Esophagus squamous epithelium (tissue), 5 donors: ENCODE results near the gene HBE1. TPM values are rescaled to one million over a fixed set of nuclear protein-coding genes. Genes with fewer than 3 reads are reported as not detected.

Source experiments
- DNase-seq: peaks from one replicate; lab custom pipeline; 2025; lab: John Stamatoyannopoulos, UW
- H3K27ac ChIP-seq, 4 donors: fragments of 200-600 bp; sonication (generic); one replicate each; pipeline ENCODE4 v1.5.1; 2016 to 2019; ENCODE audit warnings: mild to moderate bottlenecking in 1 of 4
- H3K27me3 ChIP-seq, 4 donors: fragments of 200-600 bp; sonication (generic); 1 replicate in 3 of 4; 2 replicates in 1 of 4; pipeline versions ENCODE4 v1.5.1 to v1.6.0; 2017 to 2021; ENCODE audit warnings: antibody characterized with exemption in 1 of 4
- H3K36me3 ChIP-seq, 3 donors: fragments of 200-600 bp; sonication (generic); one replicate each; pipeline ENCODE4 v1.5.1; 2016 to 2019
- H3K4me1 ChIP-seq, 3 donors: fragments of 200-600 bp; sonication (generic); one replicate each; pipeline ENCODE4 v1.5.1; 2017 to 2019
- H3K4me3 ChIP-seq, 4 donors: fragments of 200-600 bp; sonication (generic); 1 replicate in 3 of 4; 2 replicates in 1 of 4; pipeline ENCODE4 v1.5.1; 2016 to 2019; ENCODE audit warnings: mild to moderate bottlenecking in 2 of 4, moderate library complexity in 1 of 4
- H3K9me3 ChIP-seq, 3 donors: fragments of 200-600 bp; sonication (generic); one replicate each; pipeline ENCODE4 v1.5.1; 2016 to 2019
- POLR2A ChIP-seq, 4 donors: fragments of 450-650 bp; IDR thresholded peaks; one replicate each; pipeline ENCODE4 v1.6.1; 2017; ENCODE audit warnings: antibody characterized with exemption in 4 of 4, mild to moderate bottlenecking in 4 of 4, moderate library complexity in 3 of 4
- WGBS, 2 donors: methylation state at CpG; one replicate each; pipeline ENCODE4 v1.1.5; 2018; 5-methylcytosine and 5-hydroxymethylcytosine counted together
- intact Hi-C: fragments of 100-400 bp; cut with DNase I; formaldehyde crosslinking; loops from one replicate; pipeline ENCODE4 v1.15.0; 2022
- total RNA-seq, 4 donors: library from RNA; depleted of rRNA; stranded (reverse); fragments of >200 nt; gene quantifications; one replicate each; pipeline ENCODE4 v1.1.0, GENCODE V29; 2016
- TF ChIP-seq, protein P1 (sequence below), 6 experiments: fragments of 450-650 bp in 4 of 6; fragments of 200-600 bp in 2 of 6; sonication (generic) in 2 of 6; IDR thresholded peaks; one replicate each; pipeline ENCODE4 v1.5.1; 2016 to 2019; ENCODE audit warnings: antibody characterized with exemption in 6 of 6, mild to moderate bottlenecking in 4 of 6, moderate library complexity in 4 of 6
- donor health status: DM: yes; HTN: yes; CAD: no.

The HBE1 gene
- total RNA-seq, 4 donors from 2014 or later = not detected

DNA sequence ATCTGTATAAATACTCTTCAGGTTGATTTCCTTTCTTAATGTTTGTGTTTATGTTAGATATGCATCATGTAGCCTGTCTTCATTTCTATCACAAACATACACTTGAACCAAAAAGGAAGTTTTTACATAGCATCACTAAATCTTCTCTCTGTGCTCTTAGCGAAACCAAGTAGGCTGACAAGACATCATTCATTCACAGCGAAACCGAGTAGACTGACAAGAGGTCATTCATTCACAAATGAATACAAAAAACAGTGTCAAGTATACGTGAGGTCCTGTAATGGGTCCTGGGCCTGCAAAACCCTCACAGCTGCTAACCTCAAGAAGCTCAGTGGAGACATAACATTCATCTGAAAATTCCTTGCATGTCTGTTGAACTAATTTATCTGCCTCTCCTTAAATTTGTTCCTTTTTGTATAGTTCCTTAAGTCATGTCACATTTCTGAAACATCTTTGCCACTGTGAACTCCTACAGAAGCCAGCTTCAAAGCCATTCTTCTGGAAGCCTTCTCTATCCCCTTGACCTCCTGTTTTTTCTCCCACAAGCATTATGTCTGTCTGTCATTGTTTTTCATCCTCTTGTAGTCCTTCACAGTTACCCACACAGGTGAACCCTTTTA is 9.8 kb upstream of the HBE1 start:
- DNase-seq = no peak
- intact Hi-C loops = no loop called here
- H3K27ac ChIP-seq = no peak overlapping the region
- TF ChIP-seq, protein P1, sequence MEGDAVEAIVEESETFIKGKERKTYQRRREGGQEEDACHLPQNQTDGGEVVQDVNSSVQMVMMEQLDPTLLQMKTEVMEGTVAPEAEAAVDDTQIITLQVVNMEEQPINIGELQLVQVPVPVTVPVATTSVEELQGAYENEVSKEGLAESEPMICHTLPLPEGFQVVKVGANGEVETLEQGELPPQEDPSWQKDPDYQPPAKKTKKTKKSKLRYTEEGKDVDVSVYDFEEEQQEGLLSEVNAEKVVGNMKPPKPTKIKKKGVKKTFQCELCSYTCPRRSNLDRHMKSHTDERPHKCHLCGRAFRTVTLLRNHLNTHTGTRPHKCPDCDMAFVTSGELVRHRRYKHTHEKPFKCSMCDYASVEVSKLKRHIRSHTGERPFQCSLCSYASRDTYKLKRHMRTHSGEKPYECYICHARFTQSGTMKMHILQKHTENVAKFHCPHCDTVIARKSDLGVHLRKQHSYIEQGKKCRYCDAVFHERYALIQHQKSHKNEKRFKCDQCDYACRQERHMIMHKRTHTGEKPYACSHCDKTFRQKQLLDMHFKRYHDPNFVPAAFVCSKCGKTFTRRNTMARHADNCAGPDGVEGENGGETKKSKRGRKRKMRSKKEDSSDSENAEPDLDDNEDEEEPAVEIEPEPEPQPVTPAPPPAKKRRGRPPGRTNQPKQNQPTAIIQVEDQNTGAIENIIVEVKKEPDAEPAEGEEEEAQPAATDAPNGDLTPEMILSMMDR (IDR thresholded peaks at IDR 0.05) = no peak
- no peak for TF ChIP-seq POLR2A (IDR thresholded peaks at IDR 0.05)
- H3K27me3 ChIP-seq = no peaks in the 10 kb centered on the region
- peaks cover 0 to 6% (median 0%) of the 10 kb centered on the region in 3 donors for H3K4me1 ChIP-seq
- no peaks in the 10 kb centered on the region for H3K36me3 ChIP-seq
- H3K9me3 ChIP-seq = no peaks in the 10 kb centered on the region
- WGBS, 2 donors = 78 to 81% methylated on average over 4 of the region's 4 CpGs
- H3K4me3 ChIP-seq = no peak overlapping the region

DNA sequence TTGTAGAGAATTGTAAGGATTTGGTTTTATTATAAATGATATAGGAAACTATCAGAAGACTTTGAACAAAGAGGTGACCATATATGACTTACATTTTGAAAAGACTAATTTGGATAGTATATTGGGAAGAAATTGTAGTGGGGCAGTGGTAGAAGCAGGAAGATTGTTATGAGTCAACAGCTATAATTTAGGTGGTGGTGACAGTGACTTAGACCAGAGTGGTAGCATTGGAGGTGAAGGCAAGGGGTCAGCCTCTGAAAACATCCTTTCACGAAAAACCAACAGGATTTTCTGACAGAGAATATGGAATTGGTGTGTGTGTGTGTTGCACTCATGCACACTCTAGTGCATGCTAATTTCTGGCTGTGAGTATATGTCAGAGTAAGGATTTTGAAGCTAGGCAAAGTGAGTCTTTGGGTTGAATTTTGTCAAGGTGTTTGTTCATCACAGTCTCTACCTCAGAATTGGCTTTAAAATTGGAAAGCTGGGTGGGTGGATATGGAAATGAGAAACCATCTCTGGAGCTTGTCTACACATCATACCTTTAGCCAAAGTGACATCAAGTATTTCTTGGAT is 8.2 kb upstream of the HBE1 start:
- Histone ChIP-seq H3K27me3 (no peaks in the 10 kb centered on the region), H3K9me3 (no peaks in the 10 kb centered on the region), H3K36me3 (no peaks in the 10 kb centered on the region), H3K4me1 (peaks cover 0 to 6% (median 0%) of the 10 kb centered on the region in 3 donors), H3K27ac (no peak overlapping the region), H3K4me3 (no peak overlapping the region)
- WGBS, 2 donors = 30 to 100% methylated on average over 1 of the region's 1 CpG
- TF ChIP-seq, protein P1 (IDR thresholded peaks at IDR 0.05) = no peak
- TF ChIP-seq POLR2A (IDR thresholded peaks at IDR 0.05) = no peak
- DNase-seq = no peak
- intact Hi-C loops = no loop called here

DNA sequence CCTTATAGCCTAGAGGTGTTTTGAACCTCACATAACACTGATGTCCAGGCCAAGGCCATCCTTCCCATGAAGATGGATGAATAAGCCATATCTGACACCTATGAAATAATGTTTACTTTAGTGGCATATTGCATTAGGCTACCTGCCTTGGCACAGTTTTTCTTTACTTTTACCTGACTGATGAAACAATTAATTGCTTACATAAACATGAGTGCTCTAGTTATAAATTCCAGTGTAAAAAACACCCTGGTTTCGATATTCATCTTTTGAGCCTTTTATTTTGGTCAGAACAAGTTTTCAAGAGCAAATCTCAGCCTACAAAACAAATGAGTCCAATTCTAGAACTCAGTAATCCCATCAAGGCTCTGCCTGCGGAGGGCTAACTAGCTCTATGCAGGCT is 7.0 kb upstream of the HBE1 start:
- 55 to 62% methylated on average over 2 of the region's 2 CpGs for WGBS, 2 donors
- TF ChIP-seq POLR2A (IDR thresholded peaks at IDR 0.05) = no peak
- TF ChIP-seq, protein P1 (IDR thresholded peaks at IDR 0.05) = no peak
- no peaks in the 10 kb centered on the region for H3K36me3 ChIP-seq

DNA sequence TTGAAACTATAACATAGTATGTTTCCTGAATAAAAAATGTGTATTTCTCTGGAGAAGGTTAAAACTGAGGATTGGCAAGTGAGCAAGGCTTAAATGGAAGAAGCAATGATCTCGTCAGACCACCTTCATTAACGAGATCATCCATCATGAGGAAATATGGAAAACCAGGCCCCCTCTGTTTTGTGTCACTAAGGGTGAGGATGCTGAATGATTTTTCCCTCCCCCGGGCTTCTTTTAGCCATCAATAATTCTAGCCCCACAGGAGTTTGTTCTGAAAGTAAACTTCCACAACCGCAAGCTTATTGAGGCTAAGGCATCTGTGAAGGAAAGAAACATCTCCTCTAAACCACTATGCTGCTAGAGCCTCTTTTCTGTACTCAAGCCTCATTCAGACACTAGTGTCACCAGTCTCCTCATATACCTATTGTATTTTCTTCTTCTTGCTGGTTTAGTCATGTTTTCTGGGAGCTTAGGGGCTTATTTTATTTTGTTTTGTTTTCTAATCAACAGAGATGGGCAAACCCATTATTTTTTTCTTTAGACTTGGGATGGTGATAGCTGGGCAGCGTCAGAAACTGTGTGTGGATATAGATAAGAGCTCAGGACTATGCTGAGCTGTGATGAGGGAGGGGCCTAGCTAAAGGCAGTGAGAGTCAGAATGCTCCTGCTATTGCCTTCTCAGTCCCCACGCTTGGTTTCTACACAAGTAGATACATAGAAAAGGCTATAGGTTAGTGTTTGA is 5.8 kb upstream of the HBE1 start:
- H3K4me1 ChIP-seq = peaks cover 0 to 2% (median 0%) of the 10 kb centered on the region in 3 donors
- DNase-seq = no peak
- no peaks in the 10 kb centered on the region for H3K9me3 ChIP-seq
- no peak overlapping the region for H3K4me3 ChIP-seq
- no peaks in the 10 kb centered on the region for H3K27me3 ChIP-seq
- WGBS, 2 donors = 64 to 68% methylated on average over 6 of the region's 6 CpGs
- intact Hi-C loops = no loop called here
- no peaks in the 10 kb centered on the region for H3K36me3 ChIP-seq
- H3K27ac ChIP-seq = no peak overlapping the region
- TF ChIP-seq, protein P1 (IDR thresholded peaks at IDR 0.05) = no peak
- TF ChIP-seq POLR2A (IDR thresholded peaks at IDR 0.05) = no peak

More for the DNA sequence above, 7.0 kb upstream of the HBE1 start:
- Histone ChIP-seq H3K27ac (no peak overlapping the region), H3K4me1 (peaks cover 0 to 6% (median 0%) of the 10 kb centered on the region in 3 donors), H3K27me3 (no peaks in the 10 kb centered on the region), H3K9me3 (no peaks in the 10 kb centered on the region), H3K4me3 (no peak overlapping the region)
- intact Hi-C loops = no loop called here
- DNase-seq = no peak

DNA sequence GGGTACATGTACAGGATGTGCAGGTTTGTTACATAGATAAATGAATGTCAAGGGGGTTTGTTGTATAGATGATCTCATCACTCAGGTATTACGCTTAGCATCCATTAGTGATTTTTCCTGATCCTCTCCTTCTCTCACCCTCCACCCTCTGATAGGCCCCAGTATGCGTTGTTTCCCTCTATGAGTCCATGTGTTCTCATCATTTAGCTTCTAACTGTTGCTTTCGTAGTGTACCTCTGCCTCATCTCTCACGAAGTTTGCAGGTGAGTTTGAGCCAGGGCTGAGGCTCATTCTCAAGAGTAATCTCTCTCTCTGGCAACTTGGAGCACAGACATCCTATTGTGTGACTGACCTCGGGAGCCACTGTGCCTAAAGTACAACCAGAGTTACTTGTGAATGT is 4.7 kb upstream of the HBE1 start:
- WGBS, 2 donors = 61 to 64% methylated on average over 4 to 5 of the region's 5 CpGs
- Histone ChIP-seq H3K36me3 (no peaks in the 10 kb centered on the region), H3K27ac (no peak overlapping the region), H3K9me3 (no peaks in the 10 kb centered on the region), H3K4me3 (no peak overlapping the region), H3K4me1 (no peaks in the 10 kb centered on the region), H3K27me3 (no peaks in the 10 kb centered on the region)
- no peak for DNase-seq
- TF ChIP-seq, protein P1 (IDR thresholded peaks at IDR 0.05) = no peak
- no peak for TF ChIP-seq POLR2A (IDR thresholded peaks at IDR 0.05)
- intact Hi-C loops = no loop called here
